GM10847 (cell line): Measurements from ENCODE around the gene IL1RL1.

Source experiments
- POLR2A ChIP-seq: IDR thresholded peaks from 2 replicates; pipeline ENCODE4 v1.6.1; 2011; ENCODE audit not compliant: insufficient read length; ENCODE audit errors: extremely low read depth

IL1RL1 gene

GRCh38 chr2:102346381-102347130 is 35.2 kb downstream of the IL1RL1 start:
- TF ChIP-seq POLR2A = no peak

GRCh38 chr2:102350137-102350793 is 38.9 kb downstream of the IL1RL1 start:
- TF ChIP-seq POLR2A = no peak

GRCh38 chr2:102355526-102356380 is 44.4 kb downstream of the IL1RL1 start, which contains the start of gene IL18R1:
TSS of gene IL18R1 (plus strand) at chr2:102355796. CDS start at chr2:102362661, 6,865 bp downstream.
- no peak for TF ChIP-seq POLR2A

DNA sequence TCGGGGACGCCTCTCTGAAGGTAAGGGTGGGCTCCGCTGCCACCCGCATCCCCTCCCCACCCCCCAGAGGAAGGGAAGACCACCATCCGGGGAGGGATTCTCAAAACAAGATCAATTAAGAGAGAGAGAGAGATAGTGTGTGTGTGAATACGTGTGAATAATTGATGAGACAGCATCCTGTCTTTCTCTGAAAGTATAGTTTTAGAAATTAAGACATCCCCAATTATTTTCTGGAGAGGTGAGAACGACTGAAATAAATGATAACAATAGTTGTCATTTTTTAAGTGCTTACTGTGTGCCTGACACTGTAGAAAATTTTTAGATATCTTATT is 45.0 kb downstream of the IL1RL1 start:
- TF ChIP-seq POLR2A = no peak

DNA sequence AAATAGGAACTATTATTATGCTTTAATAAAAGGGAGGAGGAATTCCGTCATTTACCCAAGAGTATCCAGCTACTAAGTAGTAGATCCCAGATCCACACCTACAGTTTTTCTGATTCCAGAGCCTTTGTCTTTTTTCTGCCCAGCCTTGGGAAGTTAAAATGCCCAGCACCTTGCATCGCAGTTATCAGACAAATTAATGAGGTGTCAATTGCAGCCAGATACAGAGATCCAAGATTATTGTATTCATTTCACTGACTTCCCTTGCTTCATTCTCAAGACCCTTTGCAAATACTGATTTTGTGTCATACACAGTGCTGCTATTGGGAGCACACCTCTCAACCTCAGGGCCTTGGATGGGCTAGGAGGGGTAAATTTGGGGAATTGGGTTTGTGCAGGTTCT is 45.4 kb downstream of the IL1RL1 start:
- no peak for TF ChIP-seq POLR2A

DNA sequence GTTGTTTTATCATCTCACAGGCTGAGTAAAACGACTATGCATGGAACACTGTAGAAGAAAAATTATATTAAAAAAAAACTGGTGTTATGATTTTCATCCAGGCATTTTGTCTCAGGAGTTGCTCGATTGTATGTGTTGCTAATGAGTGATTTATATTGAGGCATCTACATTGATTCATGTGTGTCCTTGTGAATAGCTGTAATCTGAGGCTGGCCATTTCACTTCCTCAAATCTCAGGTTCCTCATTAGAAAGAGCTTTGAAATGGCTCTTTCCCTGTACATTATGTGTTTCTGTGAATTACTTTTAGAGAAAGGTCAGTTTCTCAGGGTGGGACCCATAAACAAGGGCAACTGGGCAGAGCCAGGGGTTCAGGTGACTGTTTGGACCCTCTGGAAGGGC is 46.6 kb downstream of the IL1RL1 start:
- TF ChIP-seq POLR2A = no peak

GRCh38 chr2:102358496-102358895 is 47.1 kb downstream of the IL1RL1 start:
- TF ChIP-seq POLR2A = no peak

DNA sequence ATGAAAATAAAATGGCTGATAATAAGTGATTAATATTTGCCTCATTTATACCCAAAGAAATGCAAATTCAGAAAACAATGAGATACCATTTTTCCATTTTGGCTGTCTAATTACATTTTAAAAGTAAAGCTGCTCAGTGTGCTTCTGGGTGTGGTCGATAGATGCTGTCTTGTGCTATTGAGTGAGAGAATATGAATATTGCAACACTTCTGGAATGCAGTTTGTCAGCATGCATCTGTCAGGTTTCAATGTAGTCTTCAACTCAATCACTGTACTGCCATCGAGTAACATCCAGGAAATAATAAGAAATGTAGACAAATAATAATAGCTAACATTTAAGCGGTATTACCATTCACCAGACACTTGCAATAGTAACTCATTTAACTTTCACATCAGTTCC is 48.2 kb downstream of the IL1RL1 start:
- TF ChIP-seq POLR2A = no peak

GRCh38 chr2:102361632-102362241 is 50.4 kb downstream of the IL1RL1 start:
- TF ChIP-seq POLR2A = no peak

DNA sequence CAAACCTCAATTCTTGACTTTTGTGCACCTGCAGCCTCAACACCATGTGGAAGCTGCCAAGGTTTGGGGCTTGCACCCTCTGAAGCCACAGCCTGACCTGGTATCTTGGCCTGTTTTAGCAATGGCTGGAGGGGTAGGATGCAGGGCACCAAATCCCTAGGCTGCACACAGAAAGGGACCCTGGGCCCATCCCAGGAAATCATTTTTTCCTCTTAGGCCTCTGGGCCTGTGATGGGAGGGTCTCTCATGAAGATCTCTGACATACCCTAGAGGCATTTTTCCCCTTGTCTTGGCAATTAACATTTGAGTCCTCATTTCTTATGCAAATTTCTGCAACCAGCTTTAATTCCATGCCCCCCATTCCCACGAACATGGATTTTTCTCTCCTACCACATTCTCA is 54.4 kb downstream of the IL1RL1 start:
- TF ChIP-seq POLR2A = no peak

DNA sequence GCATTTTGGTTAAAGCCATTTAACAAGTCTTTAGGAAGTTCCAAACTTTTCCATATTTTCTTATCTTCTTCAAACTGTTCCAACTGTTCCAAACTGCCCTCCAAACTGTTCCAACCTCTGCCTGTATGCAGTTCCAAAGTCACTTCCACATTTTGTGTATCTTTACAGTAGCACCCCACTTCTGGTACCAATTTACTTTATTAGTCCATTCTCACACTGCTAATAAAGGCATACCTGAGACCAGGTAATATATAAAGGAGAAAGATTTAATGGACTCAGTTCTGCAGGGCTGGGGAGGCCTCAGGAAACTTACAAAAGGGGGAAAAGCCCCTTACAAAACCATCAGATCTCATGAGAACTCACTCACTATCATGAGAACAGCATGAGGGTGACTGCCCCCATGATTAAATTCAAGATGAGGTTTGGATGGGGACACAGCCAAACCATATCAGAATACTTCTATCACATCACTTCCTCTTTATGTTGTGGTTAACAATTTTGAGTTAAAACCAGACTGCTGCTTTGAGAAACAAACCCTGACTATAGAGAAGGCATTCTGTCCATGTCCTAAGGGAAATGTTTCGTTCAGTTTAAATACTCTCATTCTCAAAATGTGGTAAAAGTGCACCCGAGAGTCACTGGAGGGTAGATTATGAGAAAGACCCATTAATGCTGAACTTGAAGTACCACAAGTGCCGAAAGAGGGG is 55.2 kb downstream of the IL1RL1 start:
- no peak for TF ChIP-seq POLR2A

DNA sequence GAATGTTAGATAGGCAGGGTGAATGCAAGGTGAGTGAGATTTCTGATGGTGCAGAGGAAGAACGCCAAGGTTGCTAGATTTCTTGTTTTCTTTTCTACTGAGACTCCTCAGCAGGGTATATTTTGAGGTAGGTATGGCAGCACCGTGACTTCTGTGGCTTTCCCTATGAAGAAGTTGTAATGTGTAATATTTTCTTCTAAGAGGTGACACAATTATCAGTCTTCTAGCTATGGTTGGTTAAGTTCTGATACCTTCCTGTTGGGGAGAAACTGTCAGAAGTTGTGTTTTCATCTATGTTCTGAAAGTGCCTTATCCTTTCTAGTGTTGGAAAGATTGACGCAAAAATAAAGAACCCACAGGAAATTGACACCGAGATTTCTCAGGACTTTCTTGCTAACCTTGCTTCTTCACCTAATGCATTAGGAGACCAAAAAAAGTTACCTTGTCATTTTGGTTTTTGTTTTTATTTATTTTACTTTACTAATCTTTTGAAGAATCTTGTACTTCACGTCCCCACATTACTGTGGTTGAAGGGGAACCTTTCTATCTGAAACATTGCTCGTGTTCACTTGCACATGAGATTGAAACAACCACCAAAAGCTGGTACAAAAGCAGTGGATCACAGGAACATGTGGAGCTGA is 56.1 kb downstream of the IL1RL1 start:
- TF ChIP-seq POLR2A = no peak

DNA sequence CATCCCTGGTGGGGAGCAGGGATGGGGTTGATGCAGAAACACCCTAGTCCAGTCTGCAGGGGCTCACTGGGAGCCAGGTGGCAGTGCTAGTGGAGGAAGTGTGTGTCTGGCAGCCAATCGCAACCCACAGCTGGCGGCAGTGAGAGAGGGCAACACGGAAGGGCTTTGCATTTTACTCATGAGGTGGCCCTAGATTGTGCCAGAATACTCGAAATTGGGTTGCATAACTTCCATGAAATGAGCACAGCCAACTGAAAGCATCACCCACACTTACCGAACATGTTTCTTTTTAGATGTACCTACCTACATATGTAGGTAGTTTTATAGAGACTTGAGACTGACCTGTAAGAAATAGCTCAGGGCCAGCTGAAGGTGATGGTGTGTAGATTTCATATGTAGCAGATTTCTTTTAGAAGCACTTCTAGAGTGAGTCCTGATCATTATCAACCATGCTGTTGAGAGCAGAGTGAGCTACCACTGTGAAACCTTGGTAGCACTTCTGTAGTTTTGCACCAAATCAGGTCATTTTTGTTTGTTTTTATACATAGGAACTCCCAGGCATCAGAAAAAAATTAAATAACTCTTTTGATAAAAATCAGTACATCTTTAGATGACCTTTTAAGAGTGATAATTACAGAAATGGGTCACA is 57.2 kb downstream of the IL1RL1 start:
- no peak for TF ChIP-seq POLR2A

- TF ChIP-seq POLR2A = no peak
Observed at GRCh38 chr2:102369866-102370265, 58.5 kb downstream of the IL1RL1 start.
